ENCODE data around the gene MAP2K1.
A peak's percentile ranks its signal among the peaks of the same experiment; 100 is the strongest.
"Not testable (repeated sequence)": the region's sequence is repeated elsewhere in the genome, so short reads cannot be mapped to it uniquely, and the experiment has no call there.

The MAP2K1 gene

DNA sequence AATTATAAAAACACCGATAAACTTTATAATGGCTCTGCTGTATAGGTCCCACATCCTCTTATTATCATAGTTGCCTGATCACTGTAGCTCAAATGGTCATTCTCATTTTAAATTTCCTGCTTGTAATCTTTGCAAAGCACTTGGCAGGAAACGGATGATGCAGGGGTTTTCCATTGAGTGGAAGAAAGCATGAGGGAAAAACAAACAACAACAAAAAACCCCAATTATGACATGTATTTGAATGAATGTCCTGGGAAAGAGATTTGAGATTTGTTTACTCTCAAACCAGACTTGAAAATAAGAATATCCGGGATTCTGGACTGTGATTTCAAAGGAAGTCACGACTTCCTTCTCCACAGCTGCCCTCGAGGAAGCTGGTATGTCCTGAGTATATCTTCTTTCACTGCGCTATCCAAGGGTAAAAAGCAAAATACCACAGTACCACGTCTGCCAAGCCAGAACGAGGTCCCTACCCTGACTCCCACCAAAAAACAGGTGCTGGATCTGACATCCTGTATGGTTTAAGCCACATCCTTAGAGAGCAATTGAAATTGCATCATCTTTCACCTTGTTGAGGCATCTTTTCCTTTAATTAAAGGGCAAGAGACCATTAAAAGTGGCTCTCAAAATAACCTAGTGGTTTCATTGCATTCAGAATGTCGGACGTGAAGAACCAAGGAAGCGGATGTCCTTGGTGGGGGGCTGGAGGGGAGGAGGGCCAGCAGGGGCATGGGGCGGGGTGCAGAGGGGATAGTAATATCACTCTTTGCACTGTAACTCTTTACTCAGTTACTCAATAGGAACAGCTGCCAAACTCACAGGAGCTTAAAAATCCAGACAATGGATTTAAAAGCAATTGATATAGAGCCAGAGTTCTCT lies 16.7 kb upstream of the MAP2K1 start:
- Histone ChIP-seq H3K9me3 (ENCODE audit: low read depth, low read length) (no peaks in the 10 kb centered on the region), H3K4me3 (no peak overlapping the region), H3K36me3 (ENCODE audit: insufficient read depth, low read length) (no peaks in the 10 kb centered on the region), H3K9ac (ENCODE audit: insufficient read length) (no peak overlapping the region), H3K27ac (no peak overlapping the region)
- no peak for DNase-seq (ENCODE audit: low read depth, low spot score)
- TF ChIP-seq EZH2 (IDR thresholded peaks at IDR 0.05) (no peak), POLR2AphosphoS5 (IDR thresholded peaks at IDR 0.05; ENCODE audit: borderline replicate concordance, low read depth, low read length) (no peak), FOXP2 (optimal IDR thresholded peaks at IDR 0.05; ENCODE audit: control extremely low read depth, extremely low read length, insufficient read depth) (no peak)

GRCh38 chr15:66374179-66374578 lies 12.5 kb upstream of the MAP2K1 start:
- H3K27ac ChIP-seq: no peak overlapping the region
- no peak overlapping the region for H3K9ac ChIP-seq (ENCODE audit: insufficient read length)
- no peaks in the 10 kb centered on the region for H3K36me3 ChIP-seq (ENCODE audit: insufficient read depth, low read length)
- TF ChIP-seq EZH2 (IDR thresholded peaks at IDR 0.05) (no peak), POLR2AphosphoS5 (IDR thresholded peaks at IDR 0.05; ENCODE audit: borderline replicate concordance, low read depth, low read length) (no peak), FOXP2 (optimal IDR thresholded peaks at IDR 0.05; ENCODE audit: control extremely low read depth, extremely low read length, insufficient read depth) (no peak)
- no peaks in the 10 kb centered on the region for H3K9me3 ChIP-seq (ENCODE audit: low read depth, low read length)
- DNase-seq (ENCODE audit: low read depth, low spot score): no peak
- no peak overlapping the region for H3K4me3 ChIP-seq

DNA sequence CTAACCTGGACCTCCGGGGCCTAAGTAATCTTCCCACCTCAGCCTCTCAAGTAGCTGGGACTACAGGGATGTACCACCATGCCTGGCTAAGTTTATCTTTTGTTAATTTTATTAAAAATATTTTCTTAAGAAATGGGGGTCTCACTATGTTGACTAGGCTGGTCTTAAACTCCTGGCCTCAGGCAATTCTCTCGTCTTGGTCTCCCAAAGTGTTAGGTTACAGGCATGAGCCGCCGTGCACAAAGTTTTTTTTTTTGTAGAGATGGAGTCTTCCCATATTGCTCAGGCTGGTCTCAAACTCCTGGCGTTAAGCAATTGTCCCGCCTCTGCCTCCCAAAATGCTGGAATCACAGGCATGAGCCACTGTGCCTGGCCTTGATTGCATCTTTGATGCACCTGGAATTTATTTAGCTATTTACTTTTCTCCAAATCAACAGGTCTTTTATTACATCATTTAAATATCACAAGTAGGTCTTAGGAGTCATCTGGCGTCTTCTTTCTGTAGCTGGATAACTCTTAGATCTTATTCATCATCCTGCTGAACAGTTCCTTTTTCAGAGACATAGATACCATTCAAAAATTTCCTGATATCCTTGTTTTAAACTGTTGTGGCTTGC lies 7.8 kb upstream of the MAP2K1 start:
- TF ChIP-seq POLR2AphosphoS5 (IDR thresholded peaks at IDR 0.05; ENCODE audit: borderline replicate concordance, low read depth, low read length) (no peak), EZH2 (IDR thresholded peaks at IDR 0.05) (no peak)
- DNase-seq (ENCODE audit: low read depth, low spot score): no peak

DNA sequence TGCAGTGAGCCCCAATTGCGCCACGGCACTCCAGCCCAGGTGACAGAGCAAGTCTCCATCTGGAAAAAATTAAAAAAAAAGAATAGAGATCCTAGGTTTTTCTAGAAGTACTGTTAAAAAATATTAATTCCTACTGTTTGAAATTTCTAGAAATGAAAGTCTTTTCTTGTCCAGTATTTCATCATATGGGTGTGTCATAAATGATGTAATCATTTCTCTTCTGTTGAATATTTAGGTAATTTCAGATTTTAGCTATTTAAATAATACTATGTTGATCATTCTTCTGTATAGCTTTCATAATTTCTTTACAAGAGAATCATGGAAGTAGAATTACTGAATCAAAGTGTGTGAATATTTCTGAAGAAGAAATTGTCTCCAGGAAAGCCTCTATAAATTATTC lies 5.3 kb upstream of the MAP2K1 start:
- H3K36me3 ChIP-seq (ENCODE audit: insufficient read depth, low read length); DNase-seq (ENCODE audit: low read depth, low spot score); H3K9me3 ChIP-seq (ENCODE audit: low read depth, low read length); H3K9ac ChIP-seq (ENCODE audit: insufficient read length); H3K4me3 ChIP-seq; H3K27ac ChIP-seq: not testable (repeated sequence)

More for the DNA sequence above, 7.8 kb upstream of the MAP2K1 start:
- no peaks in the 10 kb centered on the region for H3K36me3 ChIP-seq (ENCODE audit: insufficient read depth, low read length)
- no peak overlapping the region for H3K4me3 ChIP-seq
- H3K9me3 ChIP-seq (ENCODE audit: low read depth, low read length): no peaks in the 10 kb centered on the region
- H3K9ac ChIP-seq (ENCODE audit: insufficient read length): no peak overlapping the region
- H3K27ac ChIP-seq: no peak overlapping the region

DNA sequence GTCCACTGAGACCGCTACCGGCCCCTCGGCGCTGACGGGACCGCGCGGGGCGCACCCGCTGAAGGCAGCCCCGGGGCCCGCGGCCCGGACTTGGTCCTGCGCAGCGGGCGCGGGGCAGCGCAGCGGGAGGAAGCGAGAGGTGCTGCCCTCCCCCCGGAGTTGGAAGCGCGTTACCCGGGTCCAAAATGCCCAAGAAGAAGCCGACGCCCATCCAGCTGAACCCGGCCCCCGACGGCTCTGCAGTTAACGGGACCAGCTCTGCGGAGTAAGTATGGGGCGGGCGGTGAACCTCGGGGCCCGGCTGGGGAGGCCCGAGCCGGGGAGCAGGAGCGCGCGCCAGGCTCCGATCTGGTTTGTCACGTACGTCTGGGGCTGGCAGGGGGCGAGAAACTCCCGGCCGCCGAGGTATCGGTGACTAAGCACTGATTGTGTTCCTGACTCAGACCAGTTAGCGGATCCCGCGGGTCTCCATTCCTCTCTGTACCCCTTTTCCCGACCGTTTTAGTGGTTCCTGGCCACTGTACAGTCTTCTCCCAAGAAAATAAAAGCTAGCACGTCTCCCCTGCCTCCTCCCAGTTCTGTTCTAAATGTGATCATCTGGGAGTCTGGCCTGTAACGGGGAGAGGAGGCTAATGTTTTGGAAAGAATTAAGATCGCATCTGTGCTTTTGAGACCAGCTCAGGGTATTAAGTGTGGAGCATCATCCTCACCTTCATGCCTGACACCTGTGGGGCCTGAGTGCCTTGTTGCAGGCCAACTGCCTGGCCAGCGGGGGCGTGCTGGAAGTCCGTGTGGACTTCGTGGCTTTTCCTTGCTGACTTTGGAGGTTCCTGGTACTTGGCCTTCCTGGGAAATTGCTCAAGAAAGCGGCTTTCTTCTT lies 691 bp downstream of the MAP2K1 start:
- H3K27ac ChIP-seq: no peak overlapping the region
- no peaks in the 10 kb centered on the region for H3K36me3 ChIP-seq (ENCODE audit: insufficient read depth, low read length)
- DNase-seq (ENCODE audit: low read depth, low spot score): no peak
- peak overlapping the region; percentile 96 for H3K4me3 ChIP-seq
- peak overlapping the region; percentile 85 for H3K9ac ChIP-seq (ENCODE audit: insufficient read length)
- TF ChIP-seq POLR2AphosphoS5 (IDR thresholded peaks at IDR 0.05; ENCODE audit: borderline replicate concordance, low read depth, low read length): no peak
- TF ChIP-seq EZH2 (IDR thresholded peaks at IDR 0.05): no peak
- no peak for TF ChIP-seq FOXP2 (optimal IDR thresholded peaks at IDR 0.05; ENCODE audit: control extremely low read depth, extremely low read length, insufficient read depth)
- no peaks in the 10 kb centered on the region for H3K9me3 ChIP-seq (ENCODE audit: low read depth, low read length)

GRCh38 chr15:66388043-66388363 lies 1.3 kb downstream of the MAP2K1 start:
- peak overlapping the region; percentile 85 for H3K9ac ChIP-seq (ENCODE audit: insufficient read length)
- no peak overlapping the region for H3K27ac ChIP-seq
- H3K9me3 ChIP-seq (ENCODE audit: low read depth, low read length): no peaks in the 10 kb centered on the region
- TF ChIP-seq FOXP2 (optimal IDR thresholded peaks at IDR 0.05; ENCODE audit: control extremely low read depth, extremely low read length, insufficient read depth) (no peak), EZH2 (IDR thresholded peaks at IDR 0.05) (no peak), POLR2AphosphoS5 (IDR thresholded peaks at IDR 0.05; ENCODE audit: borderline replicate concordance, low read depth, low read length) (no peak)
- DNase-seq (ENCODE audit: low read depth, low spot score): no peak
- no peaks in the 10 kb centered on the region for H3K36me3 ChIP-seq (ENCODE audit: insufficient read depth, low read length)
- H3K4me3 ChIP-seq: peak overlapping the region; percentile 96

DNA sequence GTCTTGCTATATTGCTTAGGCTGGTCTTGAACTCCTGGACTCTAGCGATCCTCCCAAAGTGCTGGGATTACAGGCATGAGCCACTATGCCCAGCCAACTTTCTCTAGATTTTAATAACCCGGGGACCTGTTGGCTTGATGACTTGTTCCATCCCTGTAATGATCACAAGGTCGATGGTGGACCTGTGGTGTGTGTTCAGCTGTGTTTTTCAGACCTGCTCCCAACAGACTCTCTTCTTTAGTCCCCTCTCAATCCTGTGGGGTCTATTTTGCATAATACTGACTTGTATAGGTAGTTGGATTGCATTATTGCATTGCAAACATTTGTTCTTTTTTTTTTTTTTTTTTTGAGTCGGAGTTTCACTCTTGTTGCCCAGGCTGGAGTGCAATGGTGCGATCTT lies 1.9 kb downstream of the MAP2K1 start:
- Histone ChIP-seq H3K36me3 (ENCODE audit: insufficient read depth, low read length) (no peaks in the 10 kb centered on the region), H3K4me3 (peak overlapping the region; percentile 96), H3K27ac (no peak overlapping the region), H3K9me3 (ENCODE audit: low read depth, low read length) (no peaks in the 10 kb centered on the region), H3K9ac (ENCODE audit: insufficient read length) (peak overlapping the region; percentile 85)
- DNase-seq (ENCODE audit: low read depth, low spot score): no peak
- TF ChIP-seq FOXP2 (optimal IDR thresholded peaks at IDR 0.05; ENCODE audit: control extremely low read depth, extremely low read length, insufficient read depth): no peak
- TF ChIP-seq POLR2AphosphoS5 (IDR thresholded peaks at IDR 0.05; ENCODE audit: borderline replicate concordance, low read depth, low read length): no peak
- TF ChIP-seq EZH2 (IDR thresholded peaks at IDR 0.05): no peak

DNA sequence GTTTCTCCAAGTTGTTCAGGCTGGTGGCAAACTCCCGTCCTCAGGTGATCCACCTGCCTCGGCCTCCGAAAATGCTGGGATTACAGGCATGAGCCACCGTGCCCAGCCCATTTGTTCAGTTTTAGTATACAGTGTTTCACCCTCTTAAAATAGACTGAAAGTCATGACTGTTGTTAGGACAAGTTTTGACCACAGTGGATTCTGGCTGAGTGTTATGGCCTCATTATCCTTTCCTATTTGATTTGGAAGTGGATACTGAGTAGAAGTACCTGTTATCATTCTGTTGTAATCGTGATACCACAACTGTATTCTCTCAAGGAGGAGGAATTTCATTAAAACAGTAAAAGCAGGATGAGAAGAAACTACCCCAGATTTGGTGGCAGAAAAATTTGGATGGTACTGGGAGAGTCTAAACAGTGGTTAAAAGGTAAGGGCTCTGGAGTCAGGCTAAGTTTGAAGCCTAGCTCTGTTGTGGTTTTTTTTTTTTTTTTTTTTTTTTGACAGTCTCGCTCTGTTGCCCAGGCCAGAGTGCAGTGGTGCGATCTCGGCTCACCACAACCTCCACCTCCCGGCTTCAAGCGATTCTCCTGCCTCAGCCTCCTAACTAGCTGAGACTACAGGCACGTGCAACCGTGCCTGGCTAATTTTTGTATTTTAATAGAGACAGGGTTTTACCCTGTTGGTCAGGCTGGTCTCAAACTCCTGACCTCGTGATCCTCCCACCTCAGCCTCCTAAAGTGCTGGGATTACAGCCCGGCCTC lies 2.6 kb downstream of the MAP2K1 start:
- Histone ChIP-seq H3K36me3 (ENCODE audit: insufficient read depth, low read length) (no peaks in the 10 kb centered on the region), H3K27ac (no peak overlapping the region), H3K9ac (ENCODE audit: insufficient read length) (no peak overlapping the region), H3K9me3 (ENCODE audit: low read depth, low read length) (no peaks in the 10 kb centered on the region), H3K4me3 (no peak overlapping the region)
- TF ChIP-seq POLR2AphosphoS5 (IDR thresholded peaks at IDR 0.05; ENCODE audit: borderline replicate concordance, low read depth, low read length) (no peak), FOXP2 (optimal IDR thresholded peaks at IDR 0.05; ENCODE audit: control extremely low read depth, extremely low read length, insufficient read depth) (no peak), EZH2 (IDR thresholded peaks at IDR 0.05) (no peak)
- no peak for DNase-seq (ENCODE audit: low read depth, low spot score)
